Skin of body (tissue), 2 donors: ENCODE results near the gene IFITM1. TPM values are rescaled to one million over a fixed set of nuclear protein-coding genes. Genes with fewer than 3 reads are reported as not detected.
"Not testable (repeated sequence)": the region's sequence is repeated elsewhere in the genome, so short reads cannot be mapped to it uniquely, and the experiment has no call there.

ENCODE experiments used
- DNase-seq: peaks from one replicate; lab custom pipeline; 2025; lab: John Stamatoyannopoulos, UW
- total RNA-seq: library from RNA; depleted of rRNA; stranded (reverse); fragments of >200 nt; gene quantifications from one replicate; pipeline ENCODE4 v1.2.3, GENCODE V29; 2014

The IFITM1 gene
- total RNA-seq, 1 donor from 2014 or later = 17.0 TPM

DNA sequence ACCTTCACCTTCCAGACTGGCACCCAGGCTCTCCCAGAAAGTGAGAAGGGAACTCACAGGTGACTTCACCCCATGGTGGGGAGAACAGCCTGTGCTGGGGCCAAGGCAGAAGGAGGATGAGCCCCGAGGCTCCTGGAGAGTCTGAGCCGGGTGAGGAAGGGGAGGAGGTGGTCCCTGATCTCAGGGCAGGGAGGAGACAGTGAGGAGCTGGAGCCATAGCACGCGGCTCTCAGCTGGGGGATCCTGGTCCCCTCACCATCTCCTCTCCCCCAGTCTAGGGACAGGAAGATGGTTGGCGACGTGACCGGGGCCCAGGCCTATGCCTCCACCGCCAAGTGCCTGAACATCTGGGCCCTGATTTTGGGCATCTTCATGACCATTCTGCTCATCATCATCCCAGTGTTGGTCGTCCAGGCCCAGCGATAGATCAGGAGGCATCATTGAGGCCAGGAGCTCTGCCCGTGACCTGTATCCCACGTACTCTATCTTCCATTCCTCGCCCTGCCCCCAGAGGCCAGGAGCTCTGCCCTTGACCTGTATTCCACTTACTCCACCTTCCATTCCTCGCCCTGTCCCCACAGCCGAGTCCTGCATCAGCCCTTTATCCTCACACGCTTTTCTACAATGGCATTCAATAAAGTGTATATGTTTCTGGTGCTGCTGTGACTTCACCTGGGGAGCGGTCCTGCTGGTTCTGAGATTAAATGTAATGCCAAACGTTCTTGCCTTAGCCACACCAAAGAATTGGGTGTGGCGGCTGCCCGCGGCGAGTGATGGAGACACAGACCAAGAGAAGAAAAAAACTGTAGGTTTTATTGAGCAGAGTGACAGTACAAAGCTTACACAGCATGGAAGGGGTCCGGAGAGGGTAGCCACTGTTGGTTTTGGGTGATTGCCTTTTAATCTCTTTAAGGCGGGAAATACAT lies 4.8 kb upstream of the IFITM1 start:
- DNase-seq = not testable (repeated sequence)

DNA sequence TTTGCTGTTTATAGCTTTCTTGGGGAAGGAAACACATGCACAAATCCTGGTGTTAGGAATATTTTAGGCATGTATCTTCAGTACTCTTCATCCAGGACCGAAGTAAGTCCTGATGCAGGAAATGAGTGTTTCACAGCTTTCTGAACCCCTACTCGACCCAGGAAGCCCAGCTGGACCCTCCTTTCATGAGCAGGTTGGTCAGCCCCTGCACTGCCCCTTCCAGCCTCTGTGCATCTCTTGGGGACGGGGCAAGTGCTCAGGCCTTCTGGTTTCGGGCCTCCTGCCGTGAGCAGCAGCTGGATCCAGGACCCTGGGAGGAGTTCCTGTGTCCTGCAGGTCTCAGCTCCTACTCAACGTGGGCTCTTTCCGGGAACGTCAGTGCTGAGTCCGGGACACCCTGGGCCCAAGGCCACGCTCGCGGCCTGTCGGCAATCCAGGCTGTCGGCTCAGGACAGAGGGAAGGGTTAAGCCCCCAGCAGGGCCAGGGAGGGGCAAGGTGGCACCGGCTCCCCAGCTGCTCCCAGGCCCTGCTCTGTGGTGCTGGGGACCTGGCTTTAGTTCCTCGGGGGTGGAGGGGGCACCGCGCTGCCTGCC lies 3.8 kb upstream of the IFITM1 start:
- not testable (repeated sequence) for DNase-seq

DNA sequence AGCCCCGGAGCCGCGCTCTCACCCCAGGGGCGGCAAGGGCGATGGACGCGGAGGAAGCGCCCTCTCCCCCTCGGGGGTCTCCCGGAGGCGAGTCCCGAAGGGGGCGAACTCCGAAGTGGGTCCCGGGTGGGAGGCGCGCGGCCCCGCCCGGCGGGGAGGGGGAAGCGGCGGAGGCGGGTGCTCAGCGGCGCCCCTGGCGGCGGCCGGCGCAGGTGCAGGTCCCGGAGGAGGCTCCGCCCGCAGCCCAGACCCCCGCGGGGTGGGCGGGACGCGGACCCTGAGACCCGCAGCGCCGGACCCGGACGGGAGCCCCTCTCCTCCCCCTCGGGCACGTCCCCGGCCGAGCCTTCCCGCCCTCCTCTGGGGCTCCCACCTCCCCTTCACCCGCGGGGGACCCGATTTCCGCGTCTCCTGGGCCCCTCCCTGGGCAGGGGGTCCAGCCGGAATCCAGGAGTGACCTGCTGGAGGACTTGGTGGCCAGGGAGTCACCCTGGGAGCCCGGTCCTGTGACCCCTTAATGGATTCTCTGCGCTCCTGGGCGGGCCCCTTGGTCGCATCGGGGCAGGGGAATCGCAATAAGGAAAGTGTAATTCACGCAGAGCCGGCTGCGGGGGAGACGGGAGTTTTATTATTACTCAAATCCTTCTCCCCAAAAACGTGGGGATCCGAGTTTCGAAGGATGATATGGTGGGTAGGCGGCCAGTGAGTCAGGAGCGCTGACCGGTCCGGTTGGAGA lies 2.7 kb upstream of the IFITM1 start:
- DNase-seq = not testable (repeated sequence)

DNA sequence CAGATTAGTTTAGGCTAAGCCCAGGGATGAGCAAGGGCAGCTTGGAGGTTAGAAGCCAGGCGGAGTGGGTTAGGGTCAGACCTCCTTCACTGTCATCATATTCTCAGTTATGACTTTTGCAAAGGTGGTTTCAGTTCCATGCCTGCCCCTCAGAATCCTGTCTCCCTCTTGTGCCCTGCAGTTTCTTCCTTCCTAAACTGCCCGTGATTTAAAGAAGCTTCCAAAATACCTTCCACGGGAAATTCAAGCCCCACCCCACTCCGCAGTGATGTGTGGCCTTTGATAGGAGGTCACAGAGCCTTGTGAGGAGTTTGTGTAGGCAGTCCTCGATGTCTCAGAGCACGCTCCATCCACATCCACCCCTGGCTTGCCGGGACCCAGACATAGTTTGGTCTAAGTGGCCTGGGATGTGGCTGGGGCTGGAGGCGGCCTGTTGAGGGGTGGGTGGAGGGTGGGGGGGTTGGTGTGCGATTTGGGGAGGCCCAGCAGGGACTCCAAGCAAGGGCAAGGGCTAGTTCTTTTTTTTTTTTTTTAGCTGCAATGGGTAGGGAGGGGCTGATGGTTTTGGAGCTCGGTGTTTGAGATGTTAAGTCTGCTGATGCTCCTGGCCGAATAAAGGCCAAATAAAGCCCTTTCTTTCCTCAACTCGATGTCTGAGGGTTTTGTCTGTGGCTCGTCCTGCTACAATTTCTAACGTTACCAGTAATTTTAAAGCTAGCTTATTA lies 1.6 kb upstream of the IFITM1 start:
- no peak for DNase-seq

DNA sequence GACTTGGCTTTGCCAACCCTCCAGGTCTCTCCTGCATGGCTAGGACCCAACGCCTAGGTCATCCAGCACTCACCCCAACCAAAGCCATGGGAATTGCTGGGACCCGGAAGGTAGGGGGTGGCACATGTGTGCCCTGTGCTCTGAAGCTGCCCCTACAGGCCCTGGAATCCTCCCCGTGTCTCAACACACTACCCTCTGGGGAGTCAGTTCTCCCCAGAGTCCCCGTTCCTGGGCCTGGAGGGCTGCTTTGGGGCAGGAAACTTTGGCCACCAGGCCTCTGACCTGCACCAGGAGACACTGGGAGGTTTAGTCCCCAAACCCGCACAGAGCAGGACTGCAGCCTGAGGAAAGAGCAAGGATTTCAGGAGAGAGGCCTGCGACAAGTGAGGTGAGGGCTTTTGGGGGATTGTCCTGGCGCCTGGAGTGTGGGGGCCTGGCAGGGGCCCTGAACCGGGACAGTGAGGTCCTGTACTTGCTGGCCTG lies 495 bp upstream of the IFITM1 start:
- DNase-seq = no peak

DNA sequence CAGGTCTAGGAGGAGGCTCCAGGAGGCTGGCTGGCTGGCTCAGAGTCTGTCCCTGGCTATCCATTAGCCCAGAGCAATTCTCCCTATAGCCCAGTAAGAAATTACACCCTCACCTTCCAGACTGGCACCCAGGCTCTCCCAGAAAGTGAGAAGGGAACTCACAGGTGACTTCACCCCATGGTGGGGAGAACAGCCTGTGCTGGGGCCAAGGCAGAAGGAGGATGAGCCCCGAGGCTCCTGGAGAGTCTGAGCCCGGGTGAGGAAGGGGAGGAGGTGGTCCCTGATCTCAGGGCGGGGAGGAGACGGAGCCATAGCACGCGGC lies 675 bp downstream of the IFITM1 start:
- not testable (repeated sequence) for DNase-seq

DNA sequence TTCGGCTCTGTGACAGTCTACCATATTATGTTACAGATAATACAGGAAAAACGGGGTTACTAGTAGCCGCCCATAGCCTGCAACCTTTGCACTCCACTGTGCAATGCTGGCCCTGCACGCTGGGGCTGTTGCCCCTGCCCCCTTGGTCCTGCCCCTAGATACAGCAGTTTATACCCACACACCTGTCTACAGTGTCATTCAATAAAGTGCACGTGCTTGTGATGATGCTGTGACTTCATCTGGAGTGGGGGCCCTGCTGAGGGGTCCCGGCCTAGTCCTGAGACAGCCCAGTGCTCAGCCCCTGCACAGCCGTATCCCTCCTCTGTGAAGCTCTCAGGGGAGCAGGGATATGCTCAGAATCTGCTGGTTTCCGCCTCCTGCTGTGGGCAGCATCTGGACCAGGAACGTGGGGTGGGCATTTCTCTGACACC lies 1.2 kb downstream of the IFITM1 start:
- no peak for DNase-seq

DNA sequence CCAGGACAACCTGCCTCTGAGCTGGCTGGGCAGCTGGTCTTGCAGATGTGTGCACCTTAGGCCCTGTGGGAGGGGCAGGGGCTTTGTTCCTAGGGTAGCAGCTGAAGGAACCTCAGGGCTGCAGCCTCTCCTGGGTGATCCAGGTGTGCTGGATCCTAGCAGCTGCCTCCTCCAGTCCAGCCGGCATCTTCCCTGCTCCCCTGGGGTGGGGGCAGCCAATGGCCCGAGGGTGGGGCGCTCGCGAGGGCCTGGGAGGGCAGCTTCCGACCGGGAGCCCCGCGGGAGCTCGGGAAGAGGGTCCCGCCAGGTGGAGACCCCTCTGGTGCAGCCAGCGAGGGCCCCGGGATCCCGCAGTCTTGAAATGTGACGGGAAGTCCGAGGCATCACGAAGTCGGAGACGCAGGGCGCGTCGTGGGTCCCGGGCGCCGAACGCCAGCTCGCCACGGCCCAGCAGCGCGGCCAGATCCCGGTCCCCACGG lies 1.7 kb downstream of the IFITM1 start:
- no peak for DNase-seq

DNA sequence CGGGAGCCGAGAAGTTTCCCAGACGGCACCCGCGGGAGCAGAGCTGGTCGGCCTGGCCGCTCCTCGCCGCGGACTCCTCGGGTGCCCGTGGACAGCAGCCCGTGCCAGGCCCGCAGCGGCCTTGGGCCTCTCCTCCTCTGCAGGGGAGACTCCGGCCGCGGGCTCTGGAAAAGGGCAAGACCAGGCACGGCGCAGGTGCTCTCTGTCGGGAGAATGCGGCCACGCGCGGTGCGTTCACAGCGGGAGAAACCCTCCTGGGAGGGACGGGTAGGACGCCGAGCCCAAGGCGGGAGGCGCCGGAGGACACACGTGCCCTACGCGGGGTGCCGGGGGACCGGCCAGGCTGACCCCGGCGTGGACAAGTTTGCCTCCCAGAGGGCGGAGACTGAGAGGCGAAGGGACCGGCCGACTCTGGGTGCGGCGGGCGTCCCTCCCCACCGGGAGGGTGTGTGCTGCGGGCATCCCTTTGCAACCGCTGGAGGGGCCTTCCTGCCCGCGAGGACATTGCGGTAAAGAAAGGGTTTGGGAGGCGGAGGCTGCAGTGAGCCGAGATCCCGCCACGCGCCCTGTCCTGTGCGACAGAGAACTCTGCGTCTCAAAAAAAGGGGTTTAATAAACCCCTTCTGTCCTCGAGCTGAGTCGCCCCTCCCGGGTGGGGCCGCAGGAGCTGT lies 2.3 kb downstream of the IFITM1 start:
- no peak for DNase-seq

DNA sequence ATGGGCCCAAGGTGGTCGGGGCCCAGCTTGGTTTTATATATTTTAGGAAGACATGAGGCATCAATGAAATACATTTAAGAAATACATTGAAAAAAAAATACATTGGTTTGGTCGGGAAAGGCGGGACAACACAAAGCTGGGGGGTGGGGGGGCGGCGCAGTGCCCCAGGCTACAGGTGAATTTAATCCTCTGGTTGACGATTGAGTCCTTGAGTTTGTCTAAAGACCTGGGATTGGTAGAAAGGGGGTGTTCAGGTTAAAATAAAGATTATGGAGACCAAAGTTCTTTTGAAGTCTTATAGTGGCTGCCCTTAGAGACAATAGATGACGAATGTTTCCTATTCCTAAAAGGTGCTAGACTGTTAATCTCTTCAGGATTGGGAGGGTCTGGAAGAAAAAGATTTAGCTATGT lies 3.1 kb downstream of the IFITM1 start:
- no peak for DNase-seq

DNA sequence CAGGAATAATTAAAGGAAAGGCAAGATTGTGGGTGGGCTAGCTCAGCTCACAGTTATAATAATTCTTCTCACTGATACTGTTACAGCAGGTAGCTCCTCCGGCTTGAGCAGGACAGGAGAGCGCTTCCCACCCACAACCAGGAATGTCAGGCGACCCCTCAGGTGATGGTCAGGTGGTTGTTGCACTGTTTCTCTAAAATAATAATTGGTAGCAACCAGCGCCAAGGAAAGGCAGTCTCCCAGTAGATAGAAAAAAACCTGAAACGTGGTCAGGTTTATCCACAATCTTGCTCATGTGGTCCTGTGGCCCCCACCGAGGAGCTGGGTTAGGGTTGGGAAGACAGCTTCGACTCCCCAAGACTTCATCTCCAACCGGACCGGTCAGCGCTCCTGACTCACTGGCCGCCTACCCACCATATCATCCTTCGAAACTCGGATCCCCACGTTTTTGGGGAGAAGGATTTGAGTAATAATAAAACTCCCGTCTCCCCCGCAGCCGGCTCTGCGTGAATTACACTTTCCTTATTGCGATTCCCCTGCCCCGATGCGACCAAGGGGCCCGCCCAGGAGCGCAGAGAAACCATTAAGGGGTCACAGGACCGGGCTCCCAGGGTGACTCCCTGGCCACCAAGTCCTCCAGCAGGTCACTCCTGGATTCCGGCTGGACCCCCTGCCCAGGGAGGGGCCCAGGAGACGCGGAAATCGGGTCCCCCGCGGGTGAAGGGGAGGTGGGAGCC lies 4.0 kb downstream of the IFITM1 start:
- DNase-seq = not testable (repeated sequence)

DNA sequence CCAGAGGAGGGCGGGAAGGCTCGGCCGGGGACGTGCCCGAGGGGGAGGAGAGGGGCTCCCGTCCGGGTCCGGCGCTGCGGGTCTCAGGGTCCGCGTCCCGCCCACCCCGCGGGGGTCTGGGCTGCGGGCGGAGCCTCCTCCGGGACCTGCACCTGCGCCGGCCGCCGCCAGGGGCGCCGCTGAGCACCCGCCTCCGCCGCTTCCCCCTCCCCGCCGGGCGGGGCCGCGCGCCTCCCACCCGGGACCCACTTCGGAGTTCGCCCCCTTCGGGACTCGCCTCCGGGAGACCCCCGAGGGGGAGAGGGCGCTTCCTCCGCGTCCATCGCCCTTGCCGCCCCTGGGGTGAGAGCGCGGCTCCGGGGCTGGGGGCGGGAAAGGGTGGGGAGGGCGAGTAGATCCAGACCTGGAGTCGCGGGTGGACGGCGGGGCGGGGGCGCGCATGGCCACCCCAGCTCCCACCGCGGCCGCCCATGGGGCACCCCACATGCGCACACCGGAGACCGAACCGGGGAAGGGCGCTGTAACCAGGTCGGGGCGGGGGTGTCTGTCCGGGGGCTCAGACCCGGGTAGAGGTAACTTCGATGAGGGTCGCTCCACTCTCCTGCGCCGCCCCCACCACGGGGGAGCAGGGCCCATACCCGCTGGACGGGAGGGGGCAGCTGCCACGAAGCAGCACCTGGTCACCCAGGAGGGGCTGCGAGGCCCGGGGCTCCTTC lies 4.7 kb downstream of the IFITM1 start:
- not testable (repeated sequence) for DNase-seq

DNA sequence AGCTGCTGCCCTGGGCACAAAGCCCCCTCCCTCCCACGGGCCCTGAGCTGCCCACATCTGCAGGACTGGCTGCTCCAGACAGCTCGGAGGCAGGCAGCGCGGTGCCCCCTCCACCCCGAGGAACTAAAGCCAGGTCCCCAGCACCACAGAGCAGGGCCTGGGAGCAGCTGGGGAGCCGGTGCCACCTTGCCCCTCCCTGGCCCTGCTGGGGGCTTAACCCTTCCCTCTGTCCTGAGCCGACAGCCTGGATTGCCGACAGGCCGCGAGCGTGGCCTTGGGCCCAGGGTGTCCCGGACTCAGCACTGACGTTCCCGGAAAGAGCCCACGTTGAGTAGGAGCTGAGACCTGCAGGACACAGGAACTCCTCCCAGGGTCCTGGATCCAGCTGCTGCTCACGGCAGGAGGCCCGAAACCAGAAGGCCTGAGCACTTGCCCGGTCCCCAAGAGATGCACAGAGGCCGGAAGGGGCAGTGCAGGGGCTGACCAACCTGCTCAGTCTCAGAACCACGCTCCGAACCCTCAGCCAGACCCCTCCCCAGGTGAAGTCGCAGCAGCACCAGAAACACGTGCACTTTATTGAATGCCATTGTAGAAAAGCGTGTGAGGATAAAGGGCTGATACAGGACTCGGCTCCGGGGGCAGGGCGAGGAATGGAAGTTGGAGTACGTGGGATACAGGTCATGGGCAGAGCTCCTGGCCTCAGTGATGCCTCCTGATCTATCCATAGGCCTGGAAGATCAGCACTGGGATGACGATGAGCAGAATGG lies 5.5 kb downstream of the IFITM1 start:
- not testable (repeated sequence) for DNase-seq

DNA sequence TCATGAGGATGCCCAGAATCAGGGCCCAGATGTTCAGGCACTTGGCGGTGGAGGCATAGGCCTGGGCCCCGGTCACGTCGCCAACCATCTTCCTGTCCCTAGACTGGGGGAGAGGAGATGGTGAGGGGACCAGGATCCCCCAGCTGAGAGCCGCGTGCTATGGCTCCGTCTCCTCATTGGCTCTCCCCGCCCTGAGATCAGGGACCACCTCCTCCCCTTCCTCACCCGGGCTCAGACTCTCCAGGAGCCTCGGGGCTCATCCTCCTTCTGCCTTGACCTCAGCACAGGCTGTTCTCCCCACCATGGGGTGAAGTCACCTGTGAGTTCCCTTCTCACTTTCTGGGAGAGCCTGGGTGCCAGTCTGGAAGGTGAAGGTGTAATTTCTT lies 6.0 kb downstream of the IFITM1 start:
- DNase-seq = not testable (repeated sequence)

DNA sequence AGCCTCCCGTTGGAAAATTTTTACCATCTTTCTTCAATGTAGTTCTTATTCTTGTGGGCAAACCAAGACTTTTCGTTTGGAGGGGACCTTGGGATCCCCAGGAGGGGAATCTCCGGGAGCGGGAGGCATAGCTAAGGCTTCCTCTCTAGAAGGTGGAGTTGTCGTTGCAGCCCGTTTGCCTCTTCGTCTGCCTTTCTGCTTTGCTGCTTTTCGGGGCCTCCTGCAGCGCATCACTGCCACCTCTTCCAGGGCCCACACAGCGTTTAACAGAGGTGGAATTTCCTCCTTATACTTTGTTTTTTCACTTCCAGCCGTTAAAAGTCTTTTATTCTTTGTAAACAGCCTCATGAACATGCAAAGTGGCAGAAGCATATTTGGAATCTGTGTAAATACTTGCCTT lies 10.3 kb downstream of the IFITM1 start:
- no peak for DNase-seq

DNA sequence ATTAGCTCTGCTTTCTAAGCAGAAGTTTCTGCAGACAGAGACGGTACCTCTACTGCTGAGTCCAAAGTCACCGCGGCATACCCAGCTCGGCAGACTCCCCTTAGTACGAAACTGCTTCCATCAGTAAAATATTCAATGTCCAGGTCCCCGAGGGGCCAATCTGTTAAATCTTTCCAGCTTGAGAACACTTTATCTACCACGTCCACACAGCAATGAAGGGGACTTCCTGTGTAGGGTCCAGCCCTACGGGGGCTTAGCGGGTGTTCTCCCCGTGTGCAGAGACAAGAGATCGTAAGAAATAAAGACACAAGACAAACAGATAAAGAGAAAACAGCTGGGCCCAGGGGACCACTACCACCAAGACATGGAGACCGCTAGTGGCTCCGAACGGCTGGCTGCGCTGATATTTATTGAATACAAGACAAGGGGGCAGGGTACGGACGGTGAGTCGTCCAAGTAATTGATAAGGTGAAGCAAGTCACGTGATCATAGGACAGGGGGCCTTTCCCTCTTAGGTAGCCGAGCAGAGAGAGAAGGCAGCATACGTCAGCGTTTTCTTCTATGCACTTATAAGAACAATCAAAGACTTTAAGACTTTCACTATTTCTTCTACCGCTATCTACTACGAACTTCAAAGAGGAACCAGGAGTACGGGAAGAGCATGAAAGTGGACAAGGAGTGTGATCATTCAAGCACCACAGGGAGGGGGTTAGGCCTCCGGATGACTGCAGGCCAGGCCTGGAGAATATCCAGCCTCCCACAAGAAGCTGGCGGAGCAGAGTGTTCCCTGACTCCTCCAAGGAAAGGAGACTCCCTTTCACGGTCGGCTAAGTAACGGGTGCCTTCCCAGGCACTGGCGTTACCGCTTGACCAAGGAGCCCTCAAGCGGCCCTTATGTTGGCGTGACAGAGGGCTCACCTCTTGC lies 11.0 kb downstream of the IFITM1 start:
- not testable (repeated sequence) for DNase-seq

DNA sequence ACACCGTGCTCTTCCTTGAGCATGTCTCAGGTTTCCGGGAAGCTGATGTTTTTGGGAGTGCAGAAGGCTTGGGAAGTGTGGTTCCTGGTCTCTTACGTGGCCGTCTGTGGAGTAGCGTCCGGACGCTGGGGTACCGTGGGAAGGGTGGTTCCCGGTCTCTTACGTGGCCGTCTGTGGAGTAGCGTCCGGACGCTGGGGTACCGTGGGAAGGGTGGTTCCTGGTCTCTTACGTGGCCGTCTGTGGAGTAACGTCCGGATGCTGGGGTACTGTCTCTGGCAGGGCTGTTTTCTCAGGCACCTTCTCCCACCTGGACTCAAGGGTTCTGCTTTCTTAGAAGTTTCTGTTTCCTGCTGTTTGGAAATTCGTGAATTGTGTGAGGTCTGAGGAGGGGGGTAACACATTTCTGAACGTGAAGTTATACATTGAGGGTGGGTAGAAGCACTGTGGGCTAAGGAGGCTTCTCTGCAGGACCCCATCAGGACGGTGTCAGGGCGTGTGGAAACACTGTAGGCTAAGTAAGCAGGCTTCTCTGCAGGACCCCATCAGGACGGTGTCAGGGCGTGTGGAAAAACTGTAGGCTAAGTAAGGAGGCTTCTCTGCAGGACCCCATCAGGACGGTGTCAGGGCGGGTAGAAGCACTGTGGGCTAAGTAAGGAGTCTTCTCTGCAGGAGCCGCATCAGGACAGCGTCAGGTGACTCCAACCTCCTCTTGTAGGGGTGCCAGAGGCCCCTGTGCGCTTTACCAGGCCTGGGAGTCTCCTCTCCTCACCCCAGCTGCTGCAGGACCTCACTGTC lies 12.2 kb downstream of the IFITM1 start:
- DNase-seq = no peak
